ENCODE results near the gene NKD1.

The NKD1 gene, protein sequence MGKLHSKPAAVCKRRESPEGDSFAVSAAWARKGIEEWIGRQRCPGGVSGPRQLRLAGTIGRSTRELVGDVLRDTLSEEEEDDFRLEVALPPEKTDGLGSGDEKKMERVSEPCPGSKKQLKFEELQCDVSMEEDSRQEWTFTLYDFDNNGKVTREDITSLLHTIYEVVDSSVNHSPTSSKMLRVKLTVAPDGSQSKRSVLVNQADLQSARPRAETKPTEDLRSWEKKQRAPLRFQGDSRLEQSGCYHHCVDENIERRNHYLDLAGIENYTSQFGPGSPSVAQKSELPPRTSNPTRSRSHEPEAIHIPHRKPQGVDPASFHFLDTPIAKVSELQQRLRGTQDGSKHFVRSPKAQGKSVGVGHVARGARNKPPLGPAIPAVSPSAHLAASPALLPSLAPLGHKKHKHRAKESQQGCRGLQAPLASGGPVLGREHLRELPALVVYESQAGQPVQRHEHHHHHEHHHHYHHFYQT

DNA sequence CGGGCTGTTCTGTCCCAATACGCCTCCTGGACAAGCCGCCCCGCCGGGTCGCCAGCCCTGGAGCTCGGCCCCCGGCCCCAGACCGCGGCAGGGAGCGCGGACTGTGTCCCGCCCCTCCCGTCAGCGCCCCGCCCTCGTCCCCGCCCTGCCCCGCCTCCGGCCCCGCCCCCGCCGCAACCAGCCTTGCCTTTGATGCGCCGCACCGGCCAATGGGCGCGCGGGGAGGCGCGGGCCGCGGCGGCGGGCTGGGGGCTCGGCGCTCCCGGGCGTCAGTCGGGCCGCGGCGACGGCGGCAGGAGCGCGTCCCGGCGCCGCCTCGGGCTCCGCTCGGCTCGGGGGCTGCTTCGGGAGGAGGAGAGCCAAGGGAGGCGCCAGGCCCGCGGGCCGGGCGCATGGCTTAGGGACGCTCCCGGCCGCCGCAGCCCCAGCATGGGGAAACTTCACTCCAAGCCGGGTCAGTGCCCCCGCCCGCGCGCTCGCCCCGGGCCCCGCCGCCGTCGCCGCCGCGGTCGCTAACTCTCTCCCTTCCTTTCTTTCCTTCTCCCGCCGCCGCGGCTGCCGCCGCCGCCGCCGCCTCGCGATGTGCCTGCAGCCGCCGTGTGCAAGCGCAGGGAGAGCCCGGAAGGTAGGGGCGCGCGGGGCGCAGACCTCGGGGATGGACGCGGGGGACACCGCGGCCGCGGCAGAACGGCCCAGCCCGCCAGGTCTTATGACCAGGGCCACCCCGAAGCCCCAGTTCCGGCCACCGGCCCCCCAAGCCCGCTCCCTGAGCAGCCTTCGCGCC is at the start of gene NKD1:
NKD1 (plus strand) TSS at position 272 of the 784 bp plus-strand sequence; CDS start at position 430, 158 bp downstream.
- TF ChIP-seq, protein P1, sequence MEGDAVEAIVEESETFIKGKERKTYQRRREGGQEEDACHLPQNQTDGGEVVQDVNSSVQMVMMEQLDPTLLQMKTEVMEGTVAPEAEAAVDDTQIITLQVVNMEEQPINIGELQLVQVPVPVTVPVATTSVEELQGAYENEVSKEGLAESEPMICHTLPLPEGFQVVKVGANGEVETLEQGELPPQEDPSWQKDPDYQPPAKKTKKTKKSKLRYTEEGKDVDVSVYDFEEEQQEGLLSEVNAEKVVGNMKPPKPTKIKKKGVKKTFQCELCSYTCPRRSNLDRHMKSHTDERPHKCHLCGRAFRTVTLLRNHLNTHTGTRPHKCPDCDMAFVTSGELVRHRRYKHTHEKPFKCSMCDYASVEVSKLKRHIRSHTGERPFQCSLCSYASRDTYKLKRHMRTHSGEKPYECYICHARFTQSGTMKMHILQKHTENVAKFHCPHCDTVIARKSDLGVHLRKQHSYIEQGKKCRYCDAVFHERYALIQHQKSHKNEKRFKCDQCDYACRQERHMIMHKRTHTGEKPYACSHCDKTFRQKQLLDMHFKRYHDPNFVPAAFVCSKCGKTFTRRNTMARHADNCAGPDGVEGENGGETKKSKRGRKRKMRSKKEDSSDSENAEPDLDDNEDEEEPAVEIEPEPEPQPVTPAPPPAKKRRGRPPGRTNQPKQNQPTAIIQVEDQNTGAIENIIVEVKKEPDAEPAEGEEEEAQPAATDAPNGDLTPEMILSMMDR (IDR thresholded peaks at IDR 0.05; ENCODE audit: low read depth, low read length), result no peak
- TF ChIP-seq EZH2phosphoT487 (IDR thresholded peaks at IDR 0.05; ENCODE audit: low read depth), result no peak
- no peaks in the 10 kb centered on the region for H4K20me1 ChIP-seq (ENCODE audit: insufficient read depth, low read length)
- peak within 1 kb of the TSS; percentile 95 for H3K4me3 ChIP-seq (ENCODE audit: low read length)
- peak within 1 kb of the TSS; percentile 87 for H3K4me2 ChIP-seq (ENCODE audit: low read length)
- peak within 1 kb of the TSS; percentile 75 for H3K9ac ChIP-seq (ENCODE audit: low read length)
- H2AFZ ChIP-seq (ENCODE audit: low read depth, low read length), result peak within 1 kb of the TSS; percentile 81
- H3K36me3 ChIP-seq (replicated peaks; ENCODE audit: low read depth, low read length), result no peaks in the 10 kb centered on the region
- H3K27me3 ChIP-seq (ENCODE audit: low read depth, low read length), result peaks cover 14% of the 10 kb centered on the region
- no peaks in the 10 kb centered on the region for H3K79me2 ChIP-seq (ENCODE audit: low read length)
- peaks cover 5% of the 10 kb centered on the region for H3K4me1 ChIP-seq (ENCODE audit: low read length)
- no peak within 1 kb of the TSS for H3K27ac ChIP-seq (ENCODE audit: low read length)
- H3K9me3 ChIP-seq (ENCODE audit: insufficient read depth, low read length), result no peaks in the 10 kb centered on the region

DNA sequence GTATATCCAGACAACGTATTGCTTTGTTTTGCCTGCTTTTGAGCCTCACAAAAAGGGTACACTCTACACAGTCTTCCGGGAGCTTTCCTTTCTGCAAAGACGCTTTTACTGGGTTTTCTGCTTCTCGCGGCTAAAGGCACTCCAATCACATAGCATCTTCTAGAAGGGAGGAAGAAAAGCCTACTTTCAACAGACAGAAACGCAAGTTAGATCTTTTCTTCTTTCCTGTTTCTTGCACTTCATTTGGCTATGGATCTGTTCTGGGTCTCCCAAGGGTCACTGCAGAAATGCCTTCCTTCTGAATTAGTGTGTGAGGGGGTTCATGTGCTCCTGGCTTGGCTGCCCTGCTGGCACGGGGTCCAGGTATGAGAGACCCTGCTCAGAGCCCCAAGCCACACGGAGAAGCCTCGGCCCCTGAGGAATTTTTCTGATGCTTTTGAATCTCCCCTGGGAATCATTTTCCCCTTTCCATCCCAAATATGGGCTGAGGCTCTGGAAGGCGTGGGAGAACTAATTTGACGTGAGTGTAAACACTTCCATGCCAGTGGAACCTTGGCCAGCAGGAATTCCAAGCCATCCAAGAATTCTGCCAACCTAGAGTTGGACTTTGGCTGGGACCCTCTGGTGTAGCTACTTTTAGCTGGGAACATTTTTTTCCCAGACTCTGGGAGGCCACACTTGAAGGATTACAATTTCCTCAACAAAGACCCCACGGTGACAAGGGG is 49.6 kb upstream of the NKD1 start:
- Histone ChIP-seq H3K4me1 (ENCODE audit: low read length) (no peaks in the 10 kb centered on the region), H3K9me3 (ENCODE audit: insufficient read depth, low read length) (no peaks in the 10 kb centered on the region), H3K79me2 (ENCODE audit: low read length) (no peaks in the 10 kb centered on the region), H3K27ac (ENCODE audit: low read length) (no peak overlapping the region), H2AFZ (ENCODE audit: low read depth, low read length) (no peak overlapping the region), H3K27me3 (ENCODE audit: low read depth, low read length) (peaks cover 7% of the 10 kb centered on the region; the same call in 1 of the 2 replicates), H3K9ac (ENCODE audit: low read length) (no peak overlapping the region), H3K4me3 (ENCODE audit: low read length) (no peak overlapping the region), H4K20me1 (ENCODE audit: insufficient read depth, low read length) (no peaks in the 10 kb centered on the region), H3K4me2 (ENCODE audit: low read length) (no peak overlapping the region), H3K36me3 (replicated peaks; ENCODE audit: low read depth, low read length) (no peaks in the 10 kb centered on the region)
- TF ChIP-seq, protein P1 (IDR thresholded peaks at IDR 0.05; ENCODE audit: low read depth, low read length), result no peak
- TF ChIP-seq EZH2phosphoT487 (IDR thresholded peaks at IDR 0.05; ENCODE audit: low read depth), result no peak

DNA sequence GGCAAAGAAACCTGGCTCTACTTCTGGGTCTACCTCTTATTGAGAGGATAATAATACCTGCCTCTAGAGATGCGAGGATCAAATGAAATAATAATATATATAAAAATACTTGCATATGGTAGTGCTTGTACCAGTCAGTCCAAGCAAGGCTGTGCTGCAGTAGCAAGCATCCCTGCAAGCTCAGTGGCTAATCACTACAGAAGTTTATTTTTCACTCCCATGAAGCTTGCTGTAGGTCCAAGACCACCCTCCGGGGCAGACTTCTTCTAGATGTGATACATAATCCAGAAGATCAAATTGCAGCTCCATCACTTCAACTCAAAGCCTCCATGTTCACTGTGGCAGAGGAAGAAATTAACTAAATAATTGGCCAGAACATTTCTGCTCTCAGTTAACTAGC is 48.9 kb upstream of the NKD1 start:
- no peak for TF ChIP-seq EZH2phosphoT487 (IDR thresholded peaks at IDR 0.05; ENCODE audit: low read depth)
- TF ChIP-seq, protein P1 (IDR thresholded peaks at IDR 0.05; ENCODE audit: low read depth, low read length), result no peak
- Histone ChIP-seq H3K9me3 (ENCODE audit: insufficient read depth, low read length) (no peaks in the 10 kb centered on the region), H3K27ac (ENCODE audit: low read length) (no peak overlapping the region), H3K27me3 (ENCODE audit: low read depth, low read length) (peaks cover 7% of the 10 kb centered on the region; the same call in 1 of the 2 replicates), H3K9ac (ENCODE audit: low read length) (no peak overlapping the region), H3K4me3 (ENCODE audit: low read length) (no peak overlapping the region), H3K79me2 (ENCODE audit: low read length) (no peaks in the 10 kb centered on the region), H3K4me1 (ENCODE audit: low read length) (no peaks in the 10 kb centered on the region), H2AFZ (ENCODE audit: low read depth, low read length) (no peak overlapping the region), H3K4me2 (ENCODE audit: low read length) (no peak overlapping the region), H3K36me3 (replicated peaks; ENCODE audit: low read depth, low read length) (no peaks in the 10 kb centered on the region), H4K20me1 (ENCODE audit: insufficient read depth, low read length) (no peaks in the 10 kb centered on the region)
